Activated CD8-positive, alpha-beta memory T cell treated with anti-CD3 and anti-CD28 coated beads, Interleukin-2, amount 50 U/mL, for 24 hours (primary cell): ENCODE data around the gene NXPE4.
"Not testable (repeated sequence)": the region's sequence is repeated elsewhere in the genome, so short reads cannot be mapped to it uniquely, and the experiment has no call there.

Experiments used
- DNase-seq: peaks from one replicate; pipeline ENCODE4 v3.0.0-alpha.2; 2020; ENCODE audit errors: extremely low read depth

NXPE4 gene

GRCh38 chr11:114595571-114595970 is at the start of gene NXPE4:
NXPE4 (minus strand) TSS chr11:114595786; CDS start chr11:114594759, 1,027 bp downstream.
- no peak for DNase-seq

- not testable (repeated sequence) for DNase-seq
These were observed 43.9 kb upstream of the NXPE4 start for GRCh38 chr11:114639440-114639839.

GRCh38 chr11:114631445-114631965 is 35.9 kb upstream of the NXPE4 start:
- DNase-seq, result not testable (repeated sequence)

GRCh38 chr11:114625294-114625693 is 29.7 kb upstream of the NXPE4 start:
- DNase-seq, result no peak

GRCh38 chr11:114624455-114625207 is 29.0 kb upstream of the NXPE4 start:
- DNase-seq, result no peak

- no peak for DNase-seq
These were observed 28.1 kb upstream of the NXPE4 start for GRCh38 chr11:114623720-114624119.

- DNase-seq, result no peak
These were observed 27.3 kb upstream of the NXPE4 start for GRCh38 chr11:114622858-114623257.

- no peak for DNase-seq
These were observed 26.6 kb upstream of the NXPE4 start for GRCh38 chr11:114621950-114622809.

GRCh38 chr11:114621072-114621471 is 25.5 kb upstream of the NXPE4 start:
- no peak for DNase-seq

- DNase-seq, result no peak
These were observed 24.1 kb upstream of the NXPE4 start for GRCh38 chr11:114619659-114620173.

GRCh38 chr11:114618139-114618538 is 22.6 kb upstream of the NXPE4 start:
- DNase-seq, result no peak

GRCh38 chr11:114617157-114618124 is 21.9 kb upstream of the NXPE4 start:
- DNase-seq, result no peak

GRCh38 chr11:114616516-114616915 is 20.9 kb upstream of the NXPE4 start:
- DNase-seq, result no peak

- DNase-seq, result no peak
These were observed 20.1 kb upstream of the NXPE4 start for GRCh38 chr11:114615448-114616361.

GRCh38 chr11:114614127-114614720 is 18.6 kb upstream of the NXPE4 start:
- DNase-seq, result no peak

- not testable (repeated sequence) for DNase-seq
These were observed 17.5 kb upstream of the NXPE4 start for GRCh38 chr11:114613094-114613493.

- no peak for DNase-seq
These were observed 17.1 kb upstream of the NXPE4 start for GRCh38 chr11:114612686-114613085.

GRCh38 chr11:114612199-114612598 is 16.6 kb upstream of the NXPE4 start:
- not testable (repeated sequence) for DNase-seq
